WTC11 (cell line): Measurements from ENCODE around the gene IL37. TPM values are rescaled to one million over a fixed set of nuclear protein-coding genes. Genes with fewer than 3 reads are reported as not detected.

ENCODE experiments used
- ATAC-seq: fragments of 200-7000 bp; cut with Tn5 transposase; 2 replicates; pipeline ENCODE4 v1.10.0; 2021; ENCODE audit warnings: mild to moderate bottlenecking, moderate library complexity
- CTCF ChIA-PET: fragments of 300-600 bp; sonication (Branson Sonifier 250); formaldehyde crosslinking; loops from one replicate; lab custom pipeline; 2021; ENCODE audit warnings: antibody characterized with exemption; lab: Charles Lee
- POLR2A ChIA-PET: fragments of 350-600 bp; sonication (Branson Sonifier 250); formaldehyde crosslinking; loops from one replicate; lab custom pipeline; 2021; ENCODE audit warnings: antibody characterized with exemption; lab: Charles Lee
- DNase-seq: peaks from one replicate; pipeline ENCODE4 v3.0.0; 2021; ENCODE audit warnings: low spot score
- H3K27ac Mint-ChIP-seq: 2 replicates; pipeline ENCODE4 v1.8.0; 2021; ENCODE audit warnings: mixed read lengths
- H3K27me3 Mint-ChIP-seq: 2 replicates; pipeline ENCODE4 v1.8.0; 2021; ENCODE audit warnings: low read depth, mild to moderate bottlenecking, moderate library complexity, mixed read lengths
- H3K36me3 Mint-ChIP-seq: 2 replicates; pipeline ENCODE4 v1.8.0; 2021; ENCODE audit warnings: mixed read lengths
- H3K4me1 Mint-ChIP-seq: 2 replicates; pipeline ENCODE4 v1.8.0; 2022; ENCODE audit warnings: mixed read lengths
- H3K4me3 Mint-ChIP-seq: 2 replicates; pipeline ENCODE4 v1.8.0; 2021; ENCODE audit warnings: mild to moderate bottlenecking, moderate library complexity, mixed read lengths
- H3K9me3 Mint-ChIP-seq: 2 replicates; pipeline ENCODE4 v1.8.0; 2021; ENCODE audit warnings: mixed read lengths
- AR ChIP-seq: fragments of 250-450 bp; sonication (Bioruptor Pico); IDR thresholded peaks from 2 replicates; pipeline ENCODE4 v1.9.0; 2021; ENCODE audit warnings: mild to moderate bottlenecking
- ATF1 ChIP-seq: sonication (generic); formaldehyde crosslinking; IDR thresholded peaks from 2 replicates; pipeline ENCODE4 v1.8.1; 2023; ENCODE audit warnings: mild to moderate bottlenecking, moderate library complexity, missing genetic modification reagents
- ATF2 ChIP-seq: sonication (generic); formaldehyde crosslinking; IDR thresholded peaks from 2 replicates; pipeline ENCODE4 v1.8.1; 2022; ENCODE audit warnings: low read depth, missing genetic modification reagents, borderline replicate concordance
- CREB1 ChIP-seq: sonication (generic); formaldehyde crosslinking; IDR thresholded peaks from 2 replicates; pipeline ENCODE4 v1.8.0; 2023; ENCODE audit warnings: mild to moderate bottlenecking, missing genetic modification reagents
- EMX1 ChIP-seq: fragments of 250-450 bp; sonication (Bioruptor Pico); IDR thresholded peaks from 2 replicates; pipeline ENCODE4 v1.8.0; 2021; ENCODE audit warnings: mild to moderate bottlenecking
- ERG ChIP-seq: fragments of 250-450 bp; sonication (Bioruptor Pico); IDR thresholded peaks from 2 replicates; pipeline ENCODE4 v1.8.0; 2021; ENCODE audit warnings: mild to moderate bottlenecking
- FOXJ3 ChIP-seq: sonication (generic); formaldehyde crosslinking; IDR thresholded peaks from 2 replicates; pipeline ENCODE4 v1.9.0; 2021; ENCODE audit warnings: missing genetic modification reagents, mild to moderate bottlenecking, borderline replicate concordance
- FOXP1 ChIP-seq: sonication (generic); formaldehyde crosslinking; IDR thresholded peaks from 2 replicates; pipeline ENCODE4 v1.8.0; 2022; ENCODE audit warnings: missing genetic modification reagents, mild to moderate bottlenecking, moderate library complexity, borderline replicate concordance
- HMGA2 ChIP-seq: fragments of 250-450 bp; sonication (Bioruptor Pico); IDR thresholded peaks from 2 replicates; pipeline ENCODE4 v1.4.0; 2021; ENCODE audit warnings: mild to moderate bottlenecking, moderate library complexity
- HMGXB4 ChIP-seq: sonication (generic); formaldehyde crosslinking; IDR thresholded peaks from 2 replicates; pipeline ENCODE4 v1.8.1; 2023; ENCODE audit warnings: mild to moderate bottlenecking, moderate library complexity, missing genetic modification reagents
- JUN ChIP-seq: sonication (generic); formaldehyde crosslinking; IDR thresholded peaks from 2 replicates; pipeline ENCODE4 v1.8.0; 2023; ENCODE audit warnings: mild to moderate bottlenecking, missing genetic modification reagents
- NFE2L1 ChIP-seq: sonication (generic); formaldehyde crosslinking; IDR thresholded peaks from 2 replicates; pipeline ENCODE4 v1.8.1; 2023; ENCODE audit warnings: missing genetic modification reagents
- NR1H2 ChIP-seq: sonication (generic); formaldehyde crosslinking; IDR thresholded peaks from 2 replicates; pipeline ENCODE4 v1.9.0; 2021; ENCODE audit warnings: mild to moderate bottlenecking, moderate library complexity, missing genetic modification reagents
- PREB ChIP-seq: sonication (generic); formaldehyde crosslinking; IDR thresholded peaks from 2 replicates; pipeline ENCODE4 v1.8.1; 2022; ENCODE audit warnings: mild to moderate bottlenecking, missing genetic modification reagents, moderate library complexity, borderline replicate concordance
- SP1 ChIP-seq: sonication (generic); formaldehyde crosslinking; conservative IDR thresholded peaks from 2 replicates; pipeline ENCODE4 v1.8.1; 2022; ENCODE audit warnings: missing genetic modification reagents
- TCF7 ChIP-seq: sonication (generic); formaldehyde crosslinking; IDR thresholded peaks from 2 replicates; pipeline ENCODE4 v1.8.0; 2022; ENCODE audit warnings: mild to moderate bottlenecking, low read depth, missing genetic modification reagents, moderate library complexity
- ZNF138 ChIP-seq: sonication (generic); formaldehyde crosslinking; conservative IDR thresholded peaks from 2 replicates; pipeline ENCODE4 v1.8.1; 2022; ENCODE audit warnings: mild to moderate bottlenecking, moderate library complexity, missing genetic modification reagents
- ZNF232 ChIP-seq: sonication (generic); formaldehyde crosslinking; IDR thresholded peaks from 2 replicates; pipeline ENCODE4 v1.8.0; 2022; ENCODE audit warnings: mild to moderate bottlenecking, missing genetic modification reagents
- ZNF317 ChIP-seq: sonication (generic); formaldehyde crosslinking; IDR thresholded peaks from 2 replicates; pipeline ENCODE4 v1.8.1; 2023; ENCODE audit warnings: low read depth, mild to moderate bottlenecking, moderate library complexity, missing genetic modification reagents, borderline replicate concordance
- ZNF396 ChIP-seq: fragments of 250-450 bp; sonication (Bioruptor Pico); IDR thresholded peaks from 2 replicates; pipeline ENCODE4 v1.8.0; 2021; ENCODE audit warnings: mild to moderate bottlenecking, moderate library complexity, borderline replicate concordance
- ZNF671 ChIP-seq: fragments of 250-450 bp; sonication (Bioruptor Pico); IDR thresholded peaks from 2 replicates; pipeline ENCODE4 v1.8.0; 2021; ENCODE audit warnings: mild to moderate bottlenecking
- total RNA-seq: library from RNA; stranded (reverse); gene quantifications from 3 replicates; pipeline ENCODE4 v1.2.3, GENCODE V29; 2021

Gene IL37
- total RNA-seq, 1 experiment from 2014 or later: 0.48 TPM

GRCh38 chr2:112879491-112880041, 31.4 kb upstream of the IL37 start (continued):
- TF ChIP-seq AR (CRISPR knock-in tag): no peak
- no peak for TF ChIP-seq ATF1 (CRISPR knock-in tag)
- TF ChIP-seq ZNF396: no peak

GRCh38 chr2:112880091-112880531, 30.9 kb upstream of the IL37 start:
- Mint-ChIP-seq H3K4me3 (no peak overlapping the region), H3K27me3 (no peaks in the 10 kb centered on the region; the same call in 1 of the 2 replicates), H3K27ac (no peak overlapping the region)
- TF ChIP-seq ZNF138 (CRISPR knock-in tag): no peak
- no peak for TF ChIP-seq SP1
- no peak for TF ChIP-seq ZNF232 (CRISPR knock-in tag)
- no peak for TF ChIP-seq ATF2 (CRISPR knock-in tag)
- no peak for TF ChIP-seq NR1H2 (CRISPR knock-in tag)
- TF ChIP-seq HMGA2: no peak
- TF ChIP-seq PREB (CRISPR knock-in tag): no peak
- no peak for TF ChIP-seq FOXP1 (CRISPR knock-in tag)
- no peak for TF ChIP-seq HMGXB4 (CRISPR knock-in tag)
- no peak for TF ChIP-seq ZNF671 (CRISPR knock-in tag)
- no peak for TF ChIP-seq JUN (CRISPR knock-in tag)
- no peak for TF ChIP-seq FOXJ3 (CRISPR knock-in tag)
- TF ChIP-seq EMX1 (CRISPR knock-in tag): no peak
- no peak for TF ChIP-seq TCF7 (CRISPR knock-in tag)
- no peak for TF ChIP-seq NFE2L1 (CRISPR knock-in tag)
- no peak for TF ChIP-seq ZNF317
- TF ChIP-seq CREB1 (CRISPR knock-in tag): no peak
- no peak for TF ChIP-seq ERG (CRISPR knock-in tag)
- TF ChIP-seq, all 79 proteins: peak for 0
- peaks cover 7% of the 10 kb centered on the region for H3K4me1 Mint-ChIP-seq
- POLR2A ChIA-PET: no interaction called here
- DNase-seq: no peak
- ATAC-seq: no peak
- CTCF ChIA-PET: no interaction called here
- no peaks in the 10 kb centered on the region for H3K9me3 Mint-ChIP-seq
- H3K36me3 Mint-ChIP-seq: no peaks in the 10 kb centered on the region
